ENCODE data around the gene ZEB1.
"Not testable (repeated sequence)": the region's sequence is repeated elsewhere in the genome, so short reads cannot be mapped to it uniquely, and the experiment has no call there.

- not testable (repeated sequence) for TF ChIP-seq CTCF (IDR thresholded peaks at IDR 0.05); POLR2AphosphoS5 (IDR thresholded peaks at IDR 0.05; ENCODE audit: low read depth, low read length); TCF7L2 (IDR thresholded peaks at IDR 0.05; ENCODE audit: low read depth, low read length)
These were observed 93.4 kb downstream of the ZEB1 start for GRCh38 chr10:31412397-31412796.
